NCI-H82 treated with DMSO at 0.1 percent for 48 hours (cell line): Measurements from ENCODE around the gene SLC27A5.
"Not testable (repeated sequence)": the region's sequence is repeated elsewhere in the genome, so short reads cannot be mapped to it uniquely, and the experiment has no call there.

Experiments used
- DNase-seq: peaks from one replicate; lab custom pipeline; 2025; ENCODE audit not compliant: unreplicated experiment; lab: John Stamatoyannopoulos, UW

The SLC27A5 gene

GRCh38 chr19:58550362-58551122, 38.8 kb upstream of the SLC27A5 start:
- no peak for DNase-seq

GRCh38 chr19:58549664-58550361, 38.0 kb upstream of the SLC27A5 start:
- DNase-seq: no peak

- DNase-seq: no peak
Measured at GRCh38 chr19:58548859-58549663, 37.3 kb upstream of the SLC27A5 start.

GRCh38 chr19:58547323-58548312, 35.8 kb upstream of the SLC27A5 start:
- DNase-seq: no peak

GRCh38 chr19:58546019-58546530, 34.3 kb upstream of the SLC27A5 start:
- no peak for DNase-seq

DNA sequence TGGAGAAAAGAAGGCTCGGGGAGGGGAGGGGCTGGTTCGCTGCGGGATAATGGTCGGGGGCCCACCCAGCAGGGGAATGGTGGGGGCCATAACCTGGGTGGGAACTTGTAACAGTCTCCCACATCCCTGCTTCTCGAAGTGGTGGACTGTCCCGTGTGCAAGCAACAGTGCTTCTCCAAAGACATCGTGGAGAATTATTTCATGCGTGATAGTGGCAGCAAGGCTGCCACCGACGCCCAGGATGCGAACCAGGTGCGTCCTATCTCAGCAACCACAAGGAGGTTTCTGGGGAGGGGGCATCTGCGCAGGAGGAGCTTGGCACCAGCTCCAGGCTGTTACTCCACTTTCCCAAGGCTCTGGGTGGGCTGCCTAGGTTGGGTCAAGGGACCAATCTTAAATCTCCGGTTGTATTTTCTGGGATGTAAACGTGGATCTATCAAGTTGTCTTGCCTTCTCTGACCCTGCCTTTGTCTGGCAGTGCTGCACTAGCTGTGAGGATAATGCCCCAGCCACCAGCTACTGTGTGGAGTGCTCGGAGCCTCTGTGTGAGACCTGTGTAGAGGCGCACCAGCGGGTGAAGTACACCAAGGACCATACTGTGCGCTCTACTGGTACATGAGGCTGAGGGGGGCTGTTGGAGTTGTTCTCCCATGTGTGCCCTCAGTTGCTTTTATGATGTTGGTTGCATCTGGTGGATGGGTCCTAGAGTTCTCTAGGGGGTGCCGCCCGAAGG, 33.7 kb upstream of the SLC27A5 start:
- DNase-seq: no peak

DNA sequence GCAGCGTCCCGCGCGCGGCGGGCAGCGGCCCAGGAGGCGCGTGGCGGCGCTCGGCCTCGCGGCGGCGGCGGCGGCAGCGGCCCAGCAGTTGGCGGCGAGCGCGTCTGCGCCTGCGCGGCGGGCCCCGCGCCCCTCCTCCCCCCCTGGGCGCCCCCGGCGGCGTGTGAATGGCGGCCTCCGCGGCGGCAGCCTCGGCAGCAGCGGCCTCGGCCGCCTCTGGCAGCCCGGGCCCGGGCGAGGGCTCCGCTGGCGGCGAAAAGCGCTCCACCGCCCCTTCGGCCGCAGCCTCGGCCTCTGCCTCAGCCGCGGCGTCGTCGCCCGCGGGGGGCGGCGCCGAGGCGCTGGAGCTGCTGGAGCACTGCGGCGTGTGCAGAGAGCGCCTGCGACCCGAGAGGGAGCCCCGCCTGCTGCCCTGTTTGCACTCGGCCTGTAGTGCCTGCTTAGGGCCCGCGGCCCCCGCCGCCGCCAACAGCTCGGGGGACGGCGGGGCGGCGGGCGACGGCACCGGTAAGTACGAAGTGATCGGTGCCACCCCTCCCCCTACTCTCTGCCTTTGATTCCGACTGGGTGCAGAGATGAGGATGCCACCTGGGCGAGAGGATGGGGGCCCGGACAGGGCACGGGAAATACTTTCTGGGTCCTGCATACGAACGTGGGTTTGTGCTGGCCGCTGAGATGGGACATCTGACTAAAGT, 32.9 kb upstream of the SLC27A5 start:
- DNase-seq: no peak

DNA sequence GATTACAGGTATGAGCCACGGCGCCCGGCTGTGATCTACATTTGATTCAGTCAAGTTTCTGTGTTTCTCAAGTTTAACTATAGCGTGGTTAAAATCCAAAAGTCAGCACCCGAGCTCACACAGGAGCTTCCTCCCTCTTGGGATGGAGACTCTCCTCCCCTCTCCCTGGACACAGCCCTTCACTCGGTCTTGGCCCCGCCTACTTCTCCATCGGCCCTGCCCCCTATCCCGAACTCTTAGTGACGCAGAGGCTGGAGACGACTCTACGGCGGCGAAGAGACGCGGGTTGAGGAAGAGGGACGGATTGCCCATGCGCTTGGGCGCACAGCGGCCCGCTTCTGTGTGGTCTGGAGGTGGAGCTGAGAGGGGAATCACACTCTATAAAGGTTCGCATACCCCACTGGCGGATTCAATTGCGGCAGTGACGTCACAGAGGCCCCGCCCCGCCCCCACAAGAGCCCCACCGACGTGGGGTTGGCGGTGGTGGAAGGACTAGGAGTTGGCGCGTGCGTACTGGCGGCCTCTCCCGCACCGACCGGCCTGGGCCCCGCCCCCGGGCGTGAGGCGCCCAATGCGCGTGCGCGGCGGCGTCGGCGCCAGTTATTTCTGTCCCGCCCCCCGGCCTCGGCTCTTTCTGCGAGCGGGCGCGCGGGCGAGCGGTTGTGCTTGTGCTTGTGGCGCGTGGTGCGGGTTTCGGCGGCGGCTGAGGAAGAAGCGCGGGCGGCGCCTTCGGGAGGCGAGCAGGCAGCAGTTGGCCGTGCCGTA, 32.2 kb upstream of the SLC27A5 start, which contains the start of gene TRIM28:
Gene TRIM28 (plus strand): TSS at position 239 of the 765 bp plus-strand sequence. CDS start 694 bp downstream, outside the sequence.
- no peak for DNase-seq

- not testable (repeated sequence) for DNase-seq
Measured at GRCh38 chr19:58542641-58543372, 31.0 kb upstream of the SLC27A5 start.

DNA sequence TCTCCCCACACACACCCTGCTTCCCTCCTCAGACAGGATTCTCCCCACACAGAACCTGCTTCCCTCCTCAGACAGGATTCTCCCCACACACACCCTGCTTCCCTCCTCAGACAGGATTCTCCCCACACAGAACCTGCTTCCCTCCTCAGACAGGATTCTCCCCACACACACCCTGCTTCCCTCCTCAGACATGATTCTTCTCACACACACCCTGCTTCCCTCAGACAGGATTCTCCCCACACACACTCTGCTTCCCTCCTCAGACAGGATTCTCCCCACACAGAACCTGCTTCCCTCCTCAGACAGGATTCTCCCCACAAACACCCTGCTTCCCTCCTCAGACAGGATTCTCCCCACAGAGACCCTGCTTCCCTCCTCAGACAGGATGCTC, 27.4 kb upstream of the SLC27A5 start:
- DNase-seq: not testable (repeated sequence)

DNA sequence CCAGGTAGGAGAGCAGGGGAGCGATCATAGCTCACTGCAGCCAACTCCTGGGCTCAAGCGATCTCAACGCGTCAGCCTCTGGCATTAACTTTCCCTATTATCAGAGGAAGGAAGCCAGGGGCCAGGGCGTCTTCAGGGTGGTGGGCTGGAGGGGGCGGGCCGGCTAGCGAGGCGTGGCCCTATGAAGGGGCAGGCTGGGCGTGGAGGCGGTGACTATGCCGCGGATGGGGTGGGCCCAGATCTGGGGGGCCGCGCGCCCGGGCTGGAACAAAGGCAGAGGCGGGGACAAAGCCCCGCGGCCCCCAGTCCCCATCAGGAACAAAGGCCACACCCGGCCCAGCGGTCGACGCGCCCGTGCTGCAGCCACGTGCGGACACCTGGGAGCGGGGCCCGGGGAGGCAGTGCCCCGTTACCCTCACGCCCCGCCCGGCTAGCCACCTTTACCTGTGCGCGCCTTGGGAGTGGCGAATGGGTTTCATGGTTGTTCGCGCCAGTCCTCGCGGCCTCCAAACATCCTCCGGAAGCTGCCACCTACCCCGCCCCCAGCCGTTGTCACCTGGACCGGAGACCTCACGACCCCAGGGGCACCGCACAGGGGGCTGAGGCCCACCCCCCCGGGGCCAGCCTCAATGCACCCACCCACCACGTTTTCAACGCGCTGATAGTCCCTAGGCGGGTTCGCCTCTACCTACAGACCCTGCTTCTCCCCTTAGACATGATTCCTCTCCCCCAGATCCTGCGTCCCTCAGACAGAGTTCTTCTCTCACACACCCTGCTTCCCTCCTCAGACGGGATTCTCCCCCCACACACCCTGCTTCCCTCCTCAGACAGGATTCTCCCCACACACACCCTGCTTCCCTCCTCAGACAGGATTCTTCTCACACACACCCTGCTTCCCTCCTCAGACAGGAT, 26.7 kb upstream of the SLC27A5 start:
- peak; percentile 81 for DNase-seq

DNA sequence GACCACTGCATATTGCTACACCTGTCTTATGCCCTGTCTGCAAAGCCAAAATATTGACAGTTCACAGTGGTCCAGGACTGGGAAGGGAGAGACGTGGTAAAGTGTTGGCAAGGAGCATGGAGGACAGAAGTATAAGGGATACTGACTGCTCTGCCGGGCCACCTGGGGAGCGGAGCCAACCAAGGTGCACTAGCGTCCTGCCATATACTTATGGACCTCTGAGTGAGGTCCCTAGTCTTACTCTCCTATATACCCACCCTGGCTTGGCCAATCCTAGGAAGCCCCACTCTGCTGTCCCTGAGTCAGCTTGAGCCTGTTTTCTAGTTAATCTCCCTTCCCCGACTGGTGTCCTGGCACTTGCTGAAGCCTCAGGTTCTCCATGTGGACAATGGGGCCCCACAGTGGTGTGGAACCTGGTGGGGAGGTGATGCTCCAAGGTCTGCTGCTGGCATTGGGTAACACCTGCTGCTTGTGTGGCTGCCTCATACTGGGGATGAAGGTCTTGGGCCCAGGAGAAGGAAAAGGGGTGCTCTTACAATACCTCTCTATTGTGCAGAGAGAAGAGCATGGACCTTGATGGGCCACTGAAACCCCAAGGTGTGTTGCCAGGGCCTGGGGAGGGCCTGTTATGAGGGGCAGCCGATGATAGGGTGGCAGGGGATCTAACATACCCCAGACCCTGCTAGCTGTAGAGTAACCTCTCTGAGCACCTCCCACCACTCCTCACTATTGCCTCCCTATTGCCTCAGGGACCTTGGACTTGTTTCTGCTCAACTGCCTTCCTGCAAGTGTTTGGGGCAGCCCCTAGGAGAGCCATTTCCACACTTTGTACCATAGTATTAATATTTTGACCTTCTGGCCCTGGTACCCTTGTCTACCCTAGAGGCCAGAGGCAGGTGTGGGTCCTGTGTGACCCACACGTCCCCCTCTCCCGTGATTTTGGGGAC, 25.3 kb upstream of the SLC27A5 start:
- no peak for DNase-seq

GRCh38 chr19:58535857-58536256, 24.1 kb upstream of the SLC27A5 start:
- DNase-seq: no peak

GRCh38 chr19:58531034-58531840, 19.4 kb upstream of the SLC27A5 start:
- DNase-seq: no peak
